Spleen (tissue), 7 donors: ENCODE measurements around the gene OR5H6.

Experiments
- CTCF ChIP-seq, 11 experiments: fragments of 200-600 bp in 7 of 11; fragments of 450-650 bp in 4 of 11; sonication (generic) in 4 of 11; IDR thresholded peaks in 8 of 11; conservative IDR thresholded peaks in 3 of 11; 1 replicate in 7 of 11; 2 replicates in 4 of 11; pipeline versions ENCODE4 v1.4.0 to v1.8.0; 2016 to 2021; ENCODE audit warnings: antibody characterized with exemption in 11 of 11, inconsistent platforms in 4 of 11, mild to moderate bottlenecking in 1 of 11
- POLR2A ChIP-seq, 3 donors: fragments of 450-650 bp; IDR thresholded peaks; one replicate each; pipeline ENCODE4 v1.5.1; 2017; ENCODE audit warnings: antibody characterized with exemption in 3 of 3, mild to moderate bottlenecking in 1 of 3
- POLR2AphosphoS5 ChIP-seq, 3 donors: sonication (generic); formaldehyde crosslinking; IDR thresholded peaks; one replicate each; pipeline ENCODE4 v1.5.1; 2017; ENCODE audit warnings: antibody characterized with exemption in 3 of 3
- donor health status: DM: no; HTN: no; CAD: no; lungs with moderate emphysema.
- donor health status: DM: no; HTN: no; CAD: no.
- donor health status: DM: no; HTN: no; CAD: no.

- TF ChIP-seq POLR2A (IDR thresholded peaks at IDR 0.05) (no peak), CTCF (IDR thresholded peaks at IDR 0.05 in 8 of 11, conservative IDR thresholded peaks at IDR 0.05 in 3 of 11) (no peak), POLR2AphosphoS5 (IDR thresholded peaks at IDR 0.05) (no peak)
These were observed 20.2 kb upstream of the OR5H6 start for GRCh38 chr3:98243843-98244242.
